DOHH2 (cell line): Measurements from ENCODE around the gene CRYBG1.

Experiments used
- H3F3A ChIP-seq: fragments of 200-600 bp; sonication (generic), shearing (Covaris generic); 2 replicates; pipeline ENCODE4 v1.6.0; 2016; ENCODE audit warnings: antibody characterized with exemption, mild to moderate bottlenecking; ENCODE audit not compliant: control insufficient read depth, insufficient read depth
- H3K27ac ChIP-seq: fragments of 200-600 bp; sonication (generic); 2 replicates; pipeline ENCODE4 v1.5.1; 2014; ENCODE audit warnings: low read depth, mild to moderate bottlenecking, low read length, moderate library complexity
- H3K27me3 ChIP-seq: fragments of 200-600 bp; sonication (generic); 2 replicates; pipeline ENCODE4 v1.6.1; 2014; ENCODE audit warnings: mild to moderate bottlenecking, low read length, mixed read lengths; ENCODE audit not compliant: control insufficient read depth
- H3K36me3 ChIP-seq: fragments of 200-600 bp; sonication (generic); 2 replicates; pipeline ENCODE4 v1.6.1; 2014; ENCODE audit warnings: mild to moderate bottlenecking, low read length, moderate library complexity, mixed read lengths; ENCODE audit not compliant: control insufficient read depth
- H3K4me1 ChIP-seq: fragments of 200-600 bp; sonication (generic); 2 replicates; pipeline ENCODE4 v1.6.1; 2014; ENCODE audit warnings: mild to moderate bottlenecking, low read length, mixed read lengths; ENCODE audit not compliant: control insufficient read depth
- H3K4me2 ChIP-seq: fragments of 200-600 bp; sonication (generic); 2 replicates; pipeline ENCODE4 v1.6.0; 2014; ENCODE audit warnings: mild to moderate bottlenecking, low read length, moderate library complexity
- H3K4me3 ChIP-seq: fragments of 200-600 bp; sonication (generic); 2 replicates; pipeline ENCODE4 v1.5.1; 2014; ENCODE audit warnings: mild to moderate bottlenecking, low read length, mixed read lengths
- H3K79me2 ChIP-seq: fragments of 200-600 bp; sonication (generic); 2 replicates; pipeline ENCODE4 v1.6.1; 2014; ENCODE audit warnings: mild to moderate bottlenecking, low read length, mixed read lengths; ENCODE audit not compliant: control insufficient read depth
- H3K9me2 ChIP-seq: fragments of 200-600 bp; sonication (generic); replicated peaks from 2 replicates; pipeline ENCODE4 v1.6.1; 2014; ENCODE audit warnings: mild to moderate bottlenecking, low read length, mixed read lengths; ENCODE audit not compliant: control insufficient read depth
- H3K9me3 ChIP-seq: fragments of 200-600 bp; sonication (generic); 2 replicates; pipeline ENCODE4 v1.6.1; 2014; ENCODE audit warnings: antibody characterized with exemption, low read length, mixed read lengths; ENCODE audit not compliant: control insufficient read depth, insufficient read depth
- H4K20me1 ChIP-seq: fragments of 200-600 bp; sonication (generic); 2 replicates; pipeline ENCODE4 v1.6.0; 2014; ENCODE audit warnings: low read depth, mild to moderate bottlenecking, antibody characterized with exemption, low read length, moderate library complexity; ENCODE audit not compliant: control insufficient read depth, insufficient read depth
- CTCF ChIP-seq: fragments of 200-600 bp; sonication (generic); IDR thresholded peaks from one replicate; pipeline ENCODE4 v1.5.1; 2014; ENCODE audit warnings: antibody characterized with exemption, mild to moderate bottlenecking, low read depth, low read length; ENCODE audit not compliant: poor library complexity, severe bottlenecking
- EZH2phosphoT487 ChIP-seq: fragments of 200-600 bp; sonication (generic); IDR thresholded peaks from 2 replicates; pipeline ENCODE4 v1.6.1; 2017; ENCODE audit warnings: borderline replicate concordance, mild to moderate bottlenecking, antibody characterized with exemption, low read length, moderate library complexity, mixed read lengths

Gene CRYBG1

GRCh38 chr6:106527117-106527516 is 166.6 kb downstream of the CRYBG1 start:
- H3K27ac ChIP-seq, result no peak overlapping the region

GRCh38 chr6:106527979-106528378 is 167.5 kb downstream of the CRYBG1 start:
- Histone ChIP-seq H3K36me3 (peaks cover 83% of the 10 kb centered on the region), H3K4me3 (no peak overlapping the region), H3K9me3 (no peaks in the 10 kb centered on the region), H3K9me2 (no peaks in the 10 kb centered on the region), H3K27me3 (no peaks in the 10 kb centered on the region), H3K4me2 (no peak overlapping the region), H3K79me2 (peaks cover 40% of the 10 kb centered on the region), H3K4me1 (peaks cover 44% of the 10 kb centered on the region), H3F3A (peaks cover 11% of the 10 kb centered on the region; the same call in 1 of the 2 replicates), H3K27ac (no peak overlapping the region), H4K20me1 (no peaks in the 10 kb centered on the region)
- TF ChIP-seq EZH2phosphoT487, result no peak
- no peak for TF ChIP-seq CTCF

More at GRCh38 chr6:106527117-106527516, 166.6 kb downstream of the CRYBG1 start:
- Histone ChIP-seq H3K4me2 (no peak overlapping the region), H3K4me3 (no peak overlapping the region), H3K79me2 (peaks cover 49% of the 10 kb centered on the region), H3K4me1 (peaks cover 48% of the 10 kb centered on the region), H3K27me3 (no peaks in the 10 kb centered on the region), H3F3A (peaks cover 18% of the 10 kb centered on the region), H4K20me1 (no peaks in the 10 kb centered on the region), H3K9me2 (no peaks in the 10 kb centered on the region), H3K36me3 (peaks cover 83% of the 10 kb centered on the region), H3K9me3 (no peaks in the 10 kb centered on the region)
- TF ChIP-seq CTCF (no peak), EZH2phosphoT487 (no peak)

GRCh38 chr6:106528521-106528920 is 168.0 kb downstream of the CRYBG1 start:
- H3K27me3 ChIP-seq, result no peaks in the 10 kb centered on the region
- H3K4me3 ChIP-seq, result no peak overlapping the region
- H3K36me3 ChIP-seq, result peaks cover 88% of the 10 kb centered on the region
- H3K9me3 ChIP-seq, result no peaks in the 10 kb centered on the region
- H4K20me1 ChIP-seq, result no peaks in the 10 kb centered on the region
- H3K4me2 ChIP-seq, result no peak overlapping the region
- TF ChIP-seq EZH2phosphoT487, result no peak
- no peak for TF ChIP-seq CTCF
- peaks cover 39% of the 10 kb centered on the region for H3K4me1 ChIP-seq
- no peaks in the 10 kb centered on the region for H3K9me2 ChIP-seq
- H3F3A ChIP-seq, result peaks cover 8% of the 10 kb centered on the region; the same call in 1 of the 2 replicates
- no peak overlapping the region for H3K27ac ChIP-seq
- peaks cover 35% of the 10 kb centered on the region for H3K79me2 ChIP-seq

GRCh38 chr6:106529438-106529837 is 168.9 kb downstream of the CRYBG1 start:
- Histone ChIP-seq H3K4me1 (peaks cover 30% of the 10 kb centered on the region), H3K79me2 (peaks cover 26% of the 10 kb centered on the region), H3F3A (peaks cover 8% of the 10 kb centered on the region; the same call in 1 of the 2 replicates), H3K27ac (no peak overlapping the region), H3K36me3 (peaks cover 93% of the 10 kb centered on the region), H3K27me3 (no peaks in the 10 kb centered on the region), H4K20me1 (no peaks in the 10 kb centered on the region), H3K4me3 (no peak overlapping the region), H3K9me3 (no peaks in the 10 kb centered on the region), H3K9me2 (no peaks in the 10 kb centered on the region), H3K4me2 (no peak overlapping the region)
- no peak for TF ChIP-seq EZH2phosphoT487
- no peak for TF ChIP-seq CTCF
